Neutrophil (primary cell): Measurements from ENCODE around the gene AKAP1.

Source experiments
- H3K27ac ChIP-seq: fragments of 200-600 bp; sonication (generic); 2 replicates; pipeline ENCODE4 v1.5.1; 2016; ENCODE audit warnings: mild to moderate bottlenecking, moderate library complexity
- H3K27me3 ChIP-seq: fragments of 200-600 bp; sonication (generic); 2 replicates; pipeline ENCODE4 v1.6.0; 2016; ENCODE audit warnings: mild to moderate bottlenecking
- H3K36me3 ChIP-seq: fragments of 200-600 bp; sonication (generic); 2 replicates; pipeline ENCODE4 v1.5.1; 2017
- H3K4me1 ChIP-seq, 2 experiments: fragments of 200-600 bp in 1 of 2; sonication (generic) in 1 of 2; 1 replicate in 1 of 2; 2 replicates in 1 of 2; pipeline versions ENCODE4 v1.5.1 to v1.6.1; 2013 to 2016; ENCODE audit warnings: low read depth in 1 of 2, low read length in 1 of 2, mild to moderate bottlenecking in 1 of 2, moderate library complexity in 1 of 2; ENCODE audit not compliant: control insufficient read depth in 1 of 2, insufficient read depth in 1 of 2
- H3K4me3 ChIP-seq, 2 experiments: fragments of 200-600 bp in 1 of 2; sonication (generic) in 1 of 2; 1 replicate in 1 of 2; 2 replicates in 1 of 2; pipeline ENCODE4 v1.5.1; 2013 to 2016; ENCODE audit warnings: low read depth in 1 of 2, low read length in 1 of 2, mild to moderate bottlenecking in 1 of 2, moderate library complexity in 1 of 2
- H3K9me3 ChIP-seq: fragments of 200-600 bp; sonication (generic); 2 replicates; pipeline ENCODE4 v1.5.1; 2016
- CTCF ChIP-seq: fragments of 200-600 bp; sonication (generic); IDR thresholded peaks from 2 replicates; pipeline ENCODE4 v1.5.1; 2016; ENCODE audit warnings: antibody characterized with exemption

Gene AKAP1

GRCh38 chr17:57085448-57086068 is 512 bp downstream of the AKAP1 start:
- H3K36me3 ChIP-seq = no peaks in the 10 kb centered on the region
- H3K27ac ChIP-seq = peak overlapping the region; percentile 74
- H3K4me3 ChIP-seq = peak overlapping the region; percentile 61 to 80
- H3K4me1 ChIP-seq = peaks cover 27 to 31% of the 10 kb centered on the region in 2 experiments
- no peaks in the 10 kb centered on the region for H3K9me3 ChIP-seq
- H3K27me3 ChIP-seq = peaks cover 9% of the 10 kb centered on the region
- no peak for TF ChIP-seq CTCF

GRCh38 chr17:57086069-57086930 is 1.3 kb downstream of the AKAP1 start:
- TF ChIP-seq CTCF = no peak
- H3K27ac ChIP-seq = peak overlapping the region; percentile 20
- peaks cover 9% of the 10 kb centered on the region for H3K27me3 ChIP-seq

GRCh38 chr17:57088298-57088697 is 3.3 kb downstream of the AKAP1 start:
- no peak for TF ChIP-seq CTCF
- H3K9me3 ChIP-seq = no peaks in the 10 kb centered on the region
- H3K4me3 ChIP-seq = no peak overlapping the region
- peaks cover 9% of the 10 kb centered on the region for H3K27me3 ChIP-seq
- no peak overlapping the region for H3K27ac ChIP-seq
- H3K36me3 ChIP-seq = no peaks in the 10 kb centered on the region
- H3K4me1 ChIP-seq = peaks cover 24 to 33% of the 10 kb centered on the region in 2 experiments

More at GRCh38 chr17:57086069-57086930, 1.3 kb downstream of the AKAP1 start:
- H3K9me3 ChIP-seq = no peaks in the 10 kb centered on the region
- no peaks in the 10 kb centered on the region for H3K36me3 ChIP-seq
- peaks cover 33 to 35% of the 10 kb centered on the region in 2 experiments for H3K4me1 ChIP-seq
- peak overlapping the region; percentile 61 to 80 for H3K4me3 ChIP-seq

- peaks cover 9% of the 10 kb centered on the region for H3K27me3 ChIP-seq
- TF ChIP-seq CTCF = no peak
- no peak overlapping the region for H3K4me3 ChIP-seq
- no peaks in the 10 kb centered on the region for H3K9me3 ChIP-seq
- no peaks in the 10 kb centered on the region for H3K36me3 ChIP-seq
- peaks cover 21 to 31% of the 10 kb centered on the region in 2 experiments for H3K4me1 ChIP-seq
- no peak overlapping the region for H3K27ac ChIP-seq
Observed at GRCh38 chr17:57089391-57089790, 4.3 kb downstream of the AKAP1 start.

GRCh38 chr17:57090560-57091185 is 5.6 kb downstream of the AKAP1 start:
- Histone ChIP-seq H3K27ac (no peak overlapping the region), H3K27me3 (peaks cover 8% of the 10 kb centered on the region), H3K36me3 (no peaks in the 10 kb centered on the region), H3K4me3 (no peak overlapping the region), H3K4me1 (peaks cover 12 to 27% of the 10 kb centered on the region in 2 experiments), H3K9me3 (no peaks in the 10 kb centered on the region)
- no peak for TF ChIP-seq CTCF
